ENCODE results near the gene PI4KA. TPM values are rescaled to one million over a fixed set of nuclear protein-coding genes. Genes with fewer than 3 reads are reported as not detected.
"Not testable (repeated sequence)": the region's sequence is repeated elsewhere in the genome, so short reads cannot be mapped to it uniquely, and the experiment has no call there.

The PI4KA gene
- total RNA-seq, 6 experiments from 2014 or later: 35.3 to 55.4 (median 47.7) TPM

DNA sequence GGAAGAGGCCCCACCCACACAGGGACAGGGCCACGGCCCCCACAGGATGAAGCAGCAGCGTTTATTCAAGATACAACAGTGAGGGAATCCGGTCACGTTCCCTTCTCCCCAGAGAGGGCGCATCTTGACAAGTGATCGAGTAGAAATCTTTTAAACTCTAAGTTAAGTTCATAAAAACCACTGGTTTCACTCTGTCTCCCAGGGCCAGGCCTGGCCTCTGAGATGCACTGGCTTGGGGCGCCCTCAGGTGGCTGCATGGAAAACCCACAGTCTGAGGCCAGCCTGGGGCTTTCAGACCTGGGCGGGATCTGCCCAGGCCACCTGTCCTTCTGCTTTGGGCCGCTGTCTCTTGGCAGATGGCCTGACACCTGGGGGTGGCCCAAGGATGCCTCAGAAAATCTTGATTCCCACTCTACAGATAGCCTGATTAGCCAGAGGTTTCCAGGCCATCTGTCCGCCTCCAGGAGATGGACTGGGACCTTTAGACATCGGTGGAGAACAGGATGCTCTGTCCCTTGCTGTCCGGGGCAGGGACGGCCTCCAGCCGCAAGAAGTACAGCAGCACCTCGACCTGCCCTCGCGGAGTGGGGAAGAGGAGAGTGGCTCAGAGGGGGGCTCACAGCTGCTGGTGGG is 161.0 kb downstream of the PI4KA start:
- peak in 3 of 4 donors; percentile 58 to 73 (median 61) for ATAC-seq
- peak in 2 of 3 donors; percentile 69 to 82 for DNase-seq
- H3K27ac ChIP-seq, H3K4me3 ChIP-seq, H3K27me3 ChIP-seq, H3K4me1 ChIP-seq, H3K36me3 ChIP-seq, H3K9me3 ChIP-seq: not testable (repeated sequence)
- WGBS (ENCODE audit: insufficient coverage, low coverage, low lambda C conversion rate, missing lambda C conversion rate): 9% methylated on average over 11 of the region's 17 CpGs
- TF ChIP-seq, protein P1, sequence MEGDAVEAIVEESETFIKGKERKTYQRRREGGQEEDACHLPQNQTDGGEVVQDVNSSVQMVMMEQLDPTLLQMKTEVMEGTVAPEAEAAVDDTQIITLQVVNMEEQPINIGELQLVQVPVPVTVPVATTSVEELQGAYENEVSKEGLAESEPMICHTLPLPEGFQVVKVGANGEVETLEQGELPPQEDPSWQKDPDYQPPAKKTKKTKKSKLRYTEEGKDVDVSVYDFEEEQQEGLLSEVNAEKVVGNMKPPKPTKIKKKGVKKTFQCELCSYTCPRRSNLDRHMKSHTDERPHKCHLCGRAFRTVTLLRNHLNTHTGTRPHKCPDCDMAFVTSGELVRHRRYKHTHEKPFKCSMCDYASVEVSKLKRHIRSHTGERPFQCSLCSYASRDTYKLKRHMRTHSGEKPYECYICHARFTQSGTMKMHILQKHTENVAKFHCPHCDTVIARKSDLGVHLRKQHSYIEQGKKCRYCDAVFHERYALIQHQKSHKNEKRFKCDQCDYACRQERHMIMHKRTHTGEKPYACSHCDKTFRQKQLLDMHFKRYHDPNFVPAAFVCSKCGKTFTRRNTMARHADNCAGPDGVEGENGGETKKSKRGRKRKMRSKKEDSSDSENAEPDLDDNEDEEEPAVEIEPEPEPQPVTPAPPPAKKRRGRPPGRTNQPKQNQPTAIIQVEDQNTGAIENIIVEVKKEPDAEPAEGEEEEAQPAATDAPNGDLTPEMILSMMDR (IDR thresholded peaks at IDR 0.05): peak; percentile 42 to 91 (median 66)
- intact Hi-C loops (cut with DNase I): loop anchor here in 1 of 2 donors (10.0 kb wide), 1 partner anchor 93 kb away; no protein-coding TSS in a partner anchor

GRCh38 chr22:20696056-20696455 is 162.6 kb downstream of the PI4KA start:
- not testable (repeated sequence) for DNase-seq, H3K9me3 ChIP-seq, H3K27ac ChIP-seq, H3K4me1 ChIP-seq, H3K36me3 ChIP-seq, ATAC-seq, H3K27me3 ChIP-seq, H3K4me3 ChIP-seq
- WGBS (ENCODE audit: insufficient coverage, low coverage, low lambda C conversion rate, missing lambda C conversion rate): 100% methylated on average over 2 of the region's 4 CpGs
- intact Hi-C loops (cut with DNase I): loop anchor here in 1 of 2 donors (10.0 kb wide), 1 partner anchor 91 kb away; no protein-coding TSS in a partner anchor

DNA sequence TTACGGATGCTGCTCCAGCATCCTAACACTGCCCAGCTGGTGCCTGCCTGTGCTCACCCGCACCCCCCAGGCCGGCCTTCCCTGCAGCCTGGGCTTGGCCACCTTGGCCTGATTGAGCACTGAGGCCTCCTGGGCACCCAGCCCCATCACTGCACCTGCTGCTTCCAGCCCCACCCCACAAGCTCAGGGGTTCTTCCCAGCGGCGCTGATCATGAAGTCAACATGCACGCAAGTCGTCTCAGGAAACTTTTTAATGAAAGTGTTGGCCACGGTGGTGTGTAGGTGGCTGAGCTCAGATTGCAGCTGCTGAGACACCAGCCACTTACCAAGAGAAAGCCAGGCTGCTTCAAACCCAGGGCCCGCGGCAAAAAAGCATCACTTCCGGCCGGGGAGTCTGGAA is 163.4 kb downstream of the PI4KA start:
- not testable (repeated sequence) for DNase-seq, H3K4me1 ChIP-seq, H3K4me3 ChIP-seq, H3K27ac ChIP-seq, H3K36me3 ChIP-seq, H3K9me3 ChIP-seq, H3K27me3 ChIP-seq, ATAC-seq
- intact Hi-C loops (cut with DNase I): loop anchor here in 1 of 2 donors (10.0 kb wide), 1 partner anchor 90 kb away; no protein-coding TSS in a partner anchor
- WGBS (ENCODE audit: insufficient coverage, low coverage, low lambda C conversion rate, missing lambda C conversion rate): 90% methylated on average over 2 of the region's 12 CpGs

DNA sequence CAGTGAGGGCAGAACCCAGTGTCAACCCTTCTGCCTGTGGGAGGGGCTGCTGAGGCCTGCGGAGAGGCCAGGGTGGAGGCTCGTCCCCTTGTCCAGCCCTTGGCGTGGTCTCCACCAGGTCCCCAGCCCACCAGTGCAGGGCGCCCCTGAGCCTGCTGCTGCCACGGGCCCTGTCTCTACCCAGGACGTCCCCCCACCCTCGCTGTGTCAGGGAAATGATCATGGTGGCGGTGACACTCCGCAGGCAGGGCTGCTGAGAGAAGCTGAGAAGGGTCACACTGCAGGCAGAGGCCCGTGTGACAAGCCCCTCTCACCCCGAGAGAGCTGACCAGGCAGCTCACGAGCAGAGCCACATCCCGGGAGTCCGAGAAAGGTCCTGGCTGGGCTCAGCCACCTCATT is 164.4 kb downstream of the PI4KA start:
- not testable (repeated sequence) for DNase-seq, H3K27ac ChIP-seq, H3K4me3 ChIP-seq, ATAC-seq, H3K36me3 ChIP-seq, H3K9me3 ChIP-seq, H3K4me1 ChIP-seq, H3K27me3 ChIP-seq
- intact Hi-C loops (cut with DNase I): loop anchor here in 1 of 2 donors (10.0 kb wide), 1 partner anchor 89 kb away; no protein-coding TSS in a partner anchor
- no CpG with 5 or more reads among the region's 14 CpGs for WGBS (ENCODE audit: insufficient coverage, low coverage, low lambda C conversion rate, missing lambda C conversion rate)

DNA sequence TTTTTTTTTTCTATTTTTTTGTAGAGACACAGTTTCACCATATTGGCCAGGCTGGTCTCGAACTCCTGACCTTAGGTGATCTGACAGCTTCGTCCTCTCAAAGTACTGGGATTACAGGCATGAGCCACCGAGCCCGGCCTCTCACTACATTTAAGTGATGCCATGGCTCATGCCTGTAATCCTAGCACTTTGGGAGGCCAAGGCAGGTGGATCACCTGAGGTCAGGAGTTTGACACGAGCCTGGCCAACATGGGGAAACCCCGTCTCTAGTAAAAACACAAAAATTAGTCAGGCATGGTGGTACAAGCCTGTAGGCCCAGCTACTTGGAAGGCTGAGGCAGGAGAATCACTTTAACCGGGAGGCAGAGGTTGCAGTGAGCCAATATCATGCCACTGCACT is 165.7 kb downstream of the PI4KA start:
- DNase-seq, H3K4me1 ChIP-seq, H3K9me3 ChIP-seq, H3K27ac ChIP-seq, H3K36me3 ChIP-seq, ATAC-seq, H3K4me3 ChIP-seq, H3K27me3 ChIP-seq: not testable (repeated sequence)
- WGBS (ENCODE audit: insufficient coverage, low coverage, low lambda C conversion rate, missing lambda C conversion rate): 58% methylated on average over 4 of the region's 7 CpGs
- intact Hi-C loops (cut with DNase I): loop anchor here in 1 of 2 donors (10.0 kb wide), 1 partner anchor 88 kb away; no protein-coding TSS in a partner anchor

DNA sequence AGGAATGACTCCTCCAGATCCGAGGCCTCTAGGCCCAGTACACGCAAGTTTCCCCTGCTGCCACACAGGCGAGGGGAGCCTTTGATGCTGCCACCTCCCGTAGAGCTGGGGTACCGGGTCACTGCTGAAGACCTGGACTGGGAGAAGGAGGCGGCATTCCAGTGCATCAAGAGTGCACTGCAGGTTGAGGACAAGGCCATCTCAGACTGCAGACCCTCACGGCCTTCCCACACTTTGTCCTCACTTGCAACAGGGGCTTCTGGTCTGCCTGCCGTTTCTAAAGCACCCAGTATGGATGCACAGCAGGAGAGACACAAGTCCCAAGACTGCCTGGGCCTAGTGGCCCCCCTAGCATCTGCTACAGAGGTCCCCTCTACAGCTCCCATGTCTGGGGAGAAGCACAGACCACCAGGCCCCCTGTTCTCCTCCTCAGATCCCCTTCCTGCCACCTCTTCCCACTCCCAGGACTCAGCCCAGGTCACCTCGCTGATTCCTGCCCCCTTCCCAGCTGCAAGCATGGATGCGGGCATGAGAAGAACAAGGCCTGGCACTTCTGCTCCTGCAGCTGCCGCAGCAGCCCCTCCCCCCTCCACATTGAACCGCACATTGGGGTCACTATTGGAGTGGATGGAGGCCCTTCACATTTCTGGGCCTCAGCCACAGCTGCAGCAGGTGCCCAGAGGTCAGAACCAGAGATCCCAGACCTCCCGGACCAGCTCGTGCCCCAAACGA is 167.9 kb downstream of the PI4KA start:
- H3K4me1 ChIP-seq, H3K36me3 ChIP-seq, H3K27me3 ChIP-seq, H3K27ac ChIP-seq, H3K9me3 ChIP-seq, DNase-seq, H3K4me3 ChIP-seq, ATAC-seq: not testable (repeated sequence)
- WGBS (ENCODE audit: insufficient coverage, low coverage, low lambda C conversion rate, missing lambda C conversion rate): no CpG with 5 or more reads among the region's 15 CpGs
- intact Hi-C loops (cut with DNase I): loop anchor here in 1 of 2 donors (10.0 kb wide), 1 partner anchor 86 kb away; no protein-coding TSS in a partner anchor

DNA sequence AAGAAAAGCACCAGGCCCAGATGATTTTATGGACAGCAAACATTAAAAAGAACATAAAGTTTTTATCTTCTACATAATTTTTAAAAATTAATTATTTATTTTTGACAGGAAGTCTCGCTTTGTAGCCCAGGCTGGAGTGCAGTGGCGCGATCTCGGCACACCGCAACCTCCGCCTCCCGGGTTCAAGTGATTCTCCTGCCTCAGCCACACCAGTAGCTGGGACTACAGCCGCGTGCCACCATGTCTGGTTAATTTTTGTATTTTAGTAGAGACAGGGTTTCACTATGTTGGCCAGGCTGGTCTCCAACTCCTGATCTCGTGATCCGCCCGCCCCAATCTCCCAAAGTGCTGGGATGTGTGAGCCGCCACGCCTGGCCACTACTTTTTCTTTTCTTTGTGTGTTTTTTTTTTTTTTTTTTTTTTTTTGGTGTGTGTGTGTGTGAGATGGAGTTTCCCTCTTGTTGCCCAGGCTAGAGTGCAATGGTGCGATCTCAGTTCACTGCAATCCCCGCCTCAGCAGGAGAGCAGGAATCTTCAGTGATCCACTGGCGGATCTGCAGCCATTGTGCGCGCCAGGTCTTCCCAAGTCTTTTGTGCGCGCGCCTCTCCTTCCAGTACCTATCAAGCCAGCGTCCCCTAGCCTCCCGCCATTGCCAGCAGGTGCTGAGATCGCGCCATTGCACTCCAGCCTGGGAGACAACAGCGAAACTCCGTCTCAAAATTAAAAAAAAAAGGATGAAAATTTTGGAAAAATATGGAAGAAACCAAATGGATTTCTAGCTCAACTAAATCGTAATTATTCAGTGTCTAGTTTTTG is 171.0 kb downstream of the PI4KA start:
- H3K9me3 ChIP-seq; intact Hi-C loops (cut with DNase I); H3K36me3 ChIP-seq; DNase-seq; H3K27me3 ChIP-seq; H3K4me1 ChIP-seq; H3K27ac ChIP-seq; H3K4me3 ChIP-seq; ATAC-seq: not testable (repeated sequence)
- 83% methylated on average over 15 of the region's 29 CpGs for WGBS (ENCODE audit: insufficient coverage, low coverage, low lambda C conversion rate, missing lambda C conversion rate)

DNA sequence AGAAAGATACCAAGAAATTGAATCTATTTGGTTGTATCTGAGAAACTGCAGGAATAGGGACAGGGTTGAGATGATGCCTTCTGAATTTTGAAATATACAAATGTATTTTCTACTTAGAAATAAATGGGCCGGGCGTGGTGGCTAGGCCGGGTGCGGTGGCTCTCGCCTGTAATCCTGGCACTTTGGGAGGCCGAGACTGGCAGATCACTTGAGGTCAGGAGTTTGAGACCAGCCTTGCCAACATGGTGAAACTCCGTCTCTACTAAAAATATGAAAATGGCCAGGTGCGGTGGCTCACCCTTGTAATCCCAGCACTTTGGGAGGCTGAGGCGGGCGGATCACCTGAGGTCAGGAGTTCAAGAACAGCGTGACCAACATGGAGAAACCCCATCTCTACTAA is 172.8 kb downstream of the PI4KA start:
- WGBS (ENCODE audit: insufficient coverage, low coverage, low lambda C conversion rate, missing lambda C conversion rate): 82% methylated on average over 10 of the region's 11 CpGs
- DNase-seq; H3K4me1 ChIP-seq; ATAC-seq; H3K9me3 ChIP-seq; H3K4me3 ChIP-seq; H3K36me3 ChIP-seq; intact Hi-C loops (cut with DNase I); H3K27ac ChIP-seq; H3K27me3 ChIP-seq: not testable (repeated sequence)

- 64% methylated on average over 5 of the region's 13 CpGs for WGBS (ENCODE audit: insufficient coverage, low coverage, low lambda C conversion rate, missing lambda C conversion rate)
- intact Hi-C loops (cut with DNase I): not testable (repeated sequence)
Measured at GRCh38 chr22:20678792-20679435, 179.7 kb downstream of the PI4KA start.

More at GRCh38 chr22:20678792-20679435, 179.7 kb downstream of the PI4KA start:
- H3K27ac ChIP-seq, ATAC-seq, H3K4me1 ChIP-seq, H3K27me3 ChIP-seq, H3K36me3 ChIP-seq, DNase-seq, H3K4me3 ChIP-seq, H3K9me3 ChIP-seq: not testable (repeated sequence)

Measured in right lobe of liver (tissue), 6 donors.